Measurements from ENCODE around the gene OBSCN.

OBSCN gene

DNA sequence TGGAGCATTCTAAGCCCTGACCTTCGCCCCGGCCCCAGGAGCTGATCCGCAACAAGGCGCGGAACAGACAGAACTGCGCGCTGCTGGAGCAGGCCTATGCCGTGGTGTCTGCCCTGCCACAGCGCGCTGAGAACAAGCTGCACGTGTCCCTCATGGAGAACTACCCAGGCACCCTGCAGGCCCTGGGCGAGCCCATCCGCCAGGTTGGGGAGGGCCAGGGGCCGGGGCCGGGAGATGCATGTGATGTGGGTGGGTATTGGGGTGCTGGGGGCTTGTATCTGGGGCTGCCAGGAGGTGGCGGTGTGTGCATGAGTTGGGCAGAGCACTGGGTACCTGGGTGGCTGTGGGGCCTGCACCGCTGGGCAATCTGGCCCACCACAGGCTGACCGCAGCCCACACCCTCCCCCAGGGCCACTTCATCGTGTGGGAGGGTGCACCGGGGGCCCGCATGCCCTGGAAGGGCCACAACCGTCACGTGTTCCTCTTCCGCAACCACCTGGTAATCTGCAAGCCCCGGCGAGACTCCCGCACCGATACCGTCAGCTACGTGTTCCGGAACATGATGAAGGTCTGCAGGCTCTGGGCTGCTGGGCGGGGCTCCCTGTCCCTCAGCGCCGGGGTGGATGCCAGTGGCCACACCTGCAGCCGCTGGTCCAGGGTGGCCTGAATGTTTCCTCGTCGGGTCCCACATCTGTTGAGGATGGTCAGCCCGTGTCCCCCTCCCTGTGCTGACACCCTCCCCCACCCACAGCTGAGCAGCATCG, 133.0 kb downstream of the OBSCN start:
- H3K9me3 Mint-ChIP-seq, result peaks cover 15% of the 10 kb centered on the region
- H3K4me1 Mint-ChIP-seq (ENCODE audit: low read depth), result no peaks in the 10 kb centered on the region
- H3K4me3 Mint-ChIP-seq, result no peak overlapping the region
- no peaks in the 10 kb centered on the region for H3K27me3 Mint-ChIP-seq (ENCODE audit: low read depth)
- peaks cover 3% of the 10 kb centered on the region for H3K36me3 Mint-ChIP-seq (ENCODE audit: low read depth)
- H3K27ac Mint-ChIP-seq, result no peak overlapping the region

DNA sequence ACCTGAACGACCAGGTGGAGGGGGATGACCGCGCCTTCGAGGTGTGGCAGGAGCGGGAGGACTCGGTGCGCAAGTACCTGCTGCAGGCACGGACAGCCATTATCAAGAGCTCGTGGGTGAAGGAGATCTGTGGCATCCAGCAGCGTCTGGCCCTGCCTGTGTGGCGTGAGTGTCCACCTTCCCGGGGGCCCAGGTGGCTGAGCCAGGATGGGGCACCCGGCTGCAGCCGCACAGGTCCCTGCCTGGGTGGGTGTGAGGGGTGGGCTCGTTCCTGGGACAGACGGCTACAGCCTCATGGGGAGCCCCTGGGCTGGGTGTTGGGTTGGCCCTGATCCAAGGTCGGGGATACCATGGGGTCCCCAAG, 133.6 kb downstream of the OBSCN start:
- no peak overlapping the region for H3K4me3 Mint-ChIP-seq
- peaks cover 15% of the 10 kb centered on the region for H3K9me3 Mint-ChIP-seq
- H3K4me1 Mint-ChIP-seq (ENCODE audit: low read depth), result no peaks in the 10 kb centered on the region
- no peak overlapping the region for H3K27ac Mint-ChIP-seq
- H3K27me3 Mint-ChIP-seq (ENCODE audit: low read depth), result no peaks in the 10 kb centered on the region
- peaks cover 3% of the 10 kb centered on the region for H3K36me3 Mint-ChIP-seq (ENCODE audit: low read depth)

DNA sequence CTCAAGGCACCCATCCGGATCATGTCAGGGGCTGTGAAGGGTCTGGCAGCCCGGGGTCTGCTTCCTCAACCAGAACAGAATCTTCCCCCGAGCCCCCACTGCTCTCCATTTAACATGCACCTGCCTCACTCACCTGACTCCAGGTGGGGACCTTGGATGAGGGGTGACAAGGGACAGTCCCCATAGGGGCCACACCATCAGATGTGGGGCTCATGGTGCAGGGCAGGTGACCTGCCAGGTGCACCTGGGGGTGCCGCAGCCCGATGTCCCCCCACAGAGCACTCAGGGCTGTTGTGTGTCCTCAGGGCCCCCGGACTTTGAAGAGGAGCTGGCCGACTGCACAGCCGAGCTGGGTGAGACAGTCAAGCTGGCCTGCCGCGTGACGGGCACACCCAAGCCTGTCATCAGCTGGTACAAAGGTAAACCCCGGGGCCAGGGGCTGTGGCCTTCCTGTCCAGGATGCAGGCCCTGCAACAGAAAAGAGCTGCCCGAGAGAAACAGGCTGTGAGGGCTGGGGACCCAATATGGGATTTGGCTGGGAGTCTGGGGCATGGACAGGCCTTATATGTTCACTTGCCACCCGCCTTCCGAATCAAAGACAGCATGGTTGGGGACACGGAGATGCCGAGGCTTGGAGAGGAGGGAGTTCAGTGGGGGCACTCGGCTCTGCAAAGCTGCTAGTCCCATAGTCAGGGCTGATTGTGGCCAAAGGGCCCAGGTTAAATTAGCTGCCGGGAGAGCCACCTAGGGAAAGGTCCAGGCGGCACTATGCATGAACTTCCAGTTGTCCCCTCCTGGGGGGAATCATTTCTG, 134.2 kb downstream of the OBSCN start:
- no peak overlapping the region for H3K27ac Mint-ChIP-seq
- H3K4me1 Mint-ChIP-seq (ENCODE audit: low read depth), result no peaks in the 10 kb centered on the region
- peaks cover 3% of the 10 kb centered on the region for H3K36me3 Mint-ChIP-seq (ENCODE audit: low read depth)
- peaks cover 15% of the 10 kb centered on the region for H3K9me3 Mint-ChIP-seq
- H3K27me3 Mint-ChIP-seq (ENCODE audit: low read depth), result no peaks in the 10 kb centered on the region
- no peak overlapping the region for H3K4me3 Mint-ChIP-seq

DNA sequence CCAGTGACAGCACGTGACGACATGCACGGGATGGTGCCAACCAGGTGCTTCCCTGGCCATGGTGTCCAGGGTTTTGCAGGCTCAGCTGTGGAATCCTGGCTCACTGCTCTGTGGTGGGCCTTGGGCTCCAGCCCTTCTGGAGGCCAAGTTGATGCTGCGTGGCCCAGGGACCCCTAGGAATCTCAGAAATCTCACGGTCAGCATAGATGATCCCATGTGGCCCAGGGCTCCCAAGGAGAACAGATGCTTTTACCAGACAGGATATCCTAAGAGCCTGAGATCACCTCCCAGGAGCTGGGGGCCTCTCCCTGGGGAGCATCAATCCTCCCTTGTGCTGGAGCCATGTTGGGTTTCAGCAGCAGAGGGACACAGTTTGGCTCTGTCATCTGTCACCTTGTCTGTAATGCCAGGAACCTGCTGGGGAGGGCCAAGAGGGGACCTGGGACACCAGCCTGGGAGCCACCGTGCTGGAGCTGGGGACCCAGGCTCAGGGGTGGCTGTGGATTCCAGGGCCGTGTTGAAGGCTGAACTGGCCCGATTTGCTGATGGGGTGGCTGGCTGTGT, 134.9 kb downstream of the OBSCN start:
- H3K36me3 Mint-ChIP-seq (ENCODE audit: low read depth), result peaks cover 3% of the 10 kb centered on the region
- no peaks in the 10 kb centered on the region for H3K4me1 Mint-ChIP-seq (ENCODE audit: low read depth)
- peaks cover 15% of the 10 kb centered on the region for H3K9me3 Mint-ChIP-seq
- no peak overlapping the region for H3K4me3 Mint-ChIP-seq
- H3K27me3 Mint-ChIP-seq (ENCODE audit: low read depth), result no peaks in the 10 kb centered on the region
- H3K27ac Mint-ChIP-seq, result no peak overlapping the region

DNA sequence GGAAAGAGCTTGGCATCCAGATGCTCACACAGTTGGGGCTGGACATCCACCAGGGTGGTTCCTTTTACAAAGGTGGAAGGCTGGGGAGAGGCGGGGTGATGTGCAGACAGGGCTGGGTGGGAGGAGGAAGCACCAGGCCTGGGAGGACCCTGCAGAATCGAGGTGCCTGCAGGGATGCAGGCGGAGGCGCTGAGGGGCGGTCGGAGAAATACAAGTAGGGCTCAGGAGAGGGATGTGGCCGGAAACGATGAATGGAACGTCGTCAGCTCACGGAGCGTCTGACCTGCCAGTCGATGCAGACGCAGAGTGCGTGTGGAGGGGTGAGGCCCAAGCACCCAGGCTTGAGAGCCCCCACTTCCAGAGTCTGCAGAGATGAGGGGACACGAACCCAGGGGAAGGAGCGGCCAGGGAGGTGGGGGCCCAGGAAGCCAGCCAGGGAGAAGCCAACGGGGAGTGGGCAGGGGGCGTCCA, 135.4 kb downstream of the OBSCN start:
- H3K27ac Mint-ChIP-seq, result no peak overlapping the region
- H3K4me1 Mint-ChIP-seq (ENCODE audit: low read depth), result no peaks in the 10 kb centered on the region
- peaks cover 15% of the 10 kb centered on the region for H3K9me3 Mint-ChIP-seq
- H3K36me3 Mint-ChIP-seq (ENCODE audit: low read depth), result peaks cover 3% of the 10 kb centered on the region
- no peak overlapping the region for H3K4me3 Mint-ChIP-seq
- no peaks in the 10 kb centered on the region for H3K27me3 Mint-ChIP-seq (ENCODE audit: low read depth)

DNA sequence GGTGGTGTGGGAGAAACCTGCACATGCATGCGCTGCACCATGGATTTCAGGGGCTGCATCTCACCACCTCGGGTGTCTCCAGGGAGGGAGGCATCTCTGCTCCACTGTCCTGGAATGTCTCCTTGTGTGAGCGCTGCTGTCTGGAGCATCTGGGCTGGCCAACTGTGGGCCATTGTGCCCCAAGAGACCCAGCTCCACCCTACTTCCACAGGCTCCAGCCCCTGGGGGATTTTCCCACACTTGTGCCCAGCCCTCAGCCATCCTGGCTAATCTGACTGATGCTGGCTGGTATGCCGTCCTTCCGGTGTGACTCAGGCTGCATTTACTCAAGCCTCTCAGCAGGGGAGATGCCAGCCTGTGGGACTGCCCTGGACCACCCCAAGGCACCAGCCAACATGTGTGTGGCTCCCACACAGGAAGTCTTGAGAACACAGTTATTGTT, 136.8 kb downstream of the OBSCN start:
- Mint-ChIP-seq H3K4me3 (no peak overlapping the region), H3K36me3 (ENCODE audit: low read depth) (peaks cover 3% of the 10 kb centered on the region), H3K9me3 (peaks cover 15% of the 10 kb centered on the region), H3K27me3 (ENCODE audit: low read depth) (no peaks in the 10 kb centered on the region), H3K4me1 (ENCODE audit: low read depth) (no peaks in the 10 kb centered on the region), H3K27ac (no peak overlapping the region)

DNA sequence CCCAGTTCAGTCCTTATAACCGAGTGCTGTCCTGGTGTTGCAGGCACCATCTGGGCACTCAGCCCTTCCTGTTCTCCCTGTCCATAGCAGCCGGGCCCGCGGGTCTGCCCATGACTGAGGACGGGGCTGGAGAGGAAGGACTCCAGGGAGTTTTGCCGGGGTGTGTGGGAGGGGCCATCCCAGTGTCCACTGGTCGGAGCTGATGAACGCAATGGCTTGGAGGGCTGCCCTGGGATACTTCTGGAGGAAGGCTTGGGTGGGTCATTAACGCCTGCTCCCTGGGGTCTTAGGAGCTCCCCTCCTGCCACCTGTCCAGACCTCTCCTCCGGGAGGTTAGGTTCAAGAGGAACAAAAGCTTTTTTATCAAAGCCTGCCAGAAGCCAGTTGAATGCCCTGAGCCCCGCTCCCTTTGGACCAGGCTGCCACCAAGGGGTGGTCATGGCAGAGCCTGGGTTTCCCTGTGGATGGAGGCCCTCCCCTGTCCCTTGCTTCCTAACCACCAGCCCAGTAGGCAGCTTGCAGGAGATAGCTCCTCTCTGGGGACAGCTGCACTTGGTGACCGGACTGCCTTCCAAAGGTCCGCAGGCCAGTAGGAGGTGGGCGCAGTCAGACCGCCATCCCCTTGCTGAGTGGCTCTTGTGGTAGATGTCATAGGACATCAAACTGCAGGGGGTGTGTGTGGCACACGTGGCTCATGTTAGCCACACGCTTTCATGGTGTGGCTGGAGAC, 137.5 kb downstream of the OBSCN start:
- Mint-ChIP-seq H3K36me3 (ENCODE audit: low read depth) (peaks cover 3% of the 10 kb centered on the region), H3K9me3 (peaks cover 15% of the 10 kb centered on the region), H3K4me1 (ENCODE audit: low read depth) (no peaks in the 10 kb centered on the region)

DNA sequence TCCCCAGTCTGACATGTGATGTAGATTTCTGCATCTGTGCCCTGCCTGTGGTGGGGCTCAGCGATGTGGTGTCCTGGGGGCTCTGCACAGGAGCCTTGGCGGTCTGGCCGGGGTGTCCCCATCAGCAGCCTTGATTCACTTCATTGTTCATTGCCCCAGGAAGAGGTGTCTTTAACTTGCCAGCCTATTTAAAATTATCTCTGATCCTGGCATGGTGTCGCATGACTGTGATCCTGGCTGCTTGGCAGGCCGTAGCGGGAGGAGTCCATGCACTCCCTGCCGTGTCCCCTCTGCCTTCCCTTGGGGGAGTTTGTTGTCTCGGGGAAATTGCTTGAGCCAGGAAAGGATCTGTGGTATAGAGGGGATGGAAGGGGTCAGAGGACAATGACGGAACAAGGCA, 138.9 kb downstream of the OBSCN start:
- H3K4me1 Mint-ChIP-seq (ENCODE audit: low read depth), result no peaks in the 10 kb centered on the region
- H3K27me3 Mint-ChIP-seq (ENCODE audit: low read depth), result no peaks in the 10 kb centered on the region
- peaks cover 15% of the 10 kb centered on the region for H3K9me3 Mint-ChIP-seq
- no peak overlapping the region for H3K27ac Mint-ChIP-seq
- no peak overlapping the region for H3K4me3 Mint-ChIP-seq
- peaks cover 3% of the 10 kb centered on the region for H3K36me3 Mint-ChIP-seq (ENCODE audit: low read depth)

More for the DNA sequence above, 137.5 kb downstream of the OBSCN start:
- no peak overlapping the region for H3K27ac Mint-ChIP-seq
- no peak overlapping the region for H3K4me3 Mint-ChIP-seq
- no peaks in the 10 kb centered on the region for H3K27me3 Mint-ChIP-seq (ENCODE audit: low read depth)

DNA sequence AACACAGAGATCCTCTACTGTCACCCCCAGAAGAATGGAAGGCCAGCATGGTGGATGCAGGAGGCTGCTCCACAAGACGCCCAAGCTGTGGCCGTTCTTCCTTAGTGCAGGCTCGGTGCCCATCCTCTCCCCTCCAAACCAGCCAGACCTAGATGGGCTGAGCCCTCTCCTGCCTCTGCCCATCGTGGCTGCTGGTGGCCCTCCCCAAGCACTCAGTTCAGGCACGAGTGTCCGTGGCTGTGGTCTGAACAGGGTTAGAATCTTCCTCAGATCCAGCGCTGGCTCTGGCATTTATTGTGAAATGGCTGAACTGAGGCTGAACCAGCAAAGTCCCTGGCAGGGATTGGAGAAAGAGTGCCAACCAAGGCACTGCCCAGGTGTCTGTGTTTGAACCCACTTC, 139.3 kb downstream of the OBSCN start:
- H3K4me1 Mint-ChIP-seq (ENCODE audit: low read depth), result no peaks in the 10 kb centered on the region
- H3K27me3 Mint-ChIP-seq (ENCODE audit: low read depth), result no peaks in the 10 kb centered on the region
- no peak overlapping the region for H3K4me3 Mint-ChIP-seq
- peaks cover 3% of the 10 kb centered on the region for H3K36me3 Mint-ChIP-seq (ENCODE audit: low read depth)
- no peak overlapping the region for H3K27ac Mint-ChIP-seq
- H3K9me3 Mint-ChIP-seq, result peaks cover 15% of the 10 kb centered on the region

DNA sequence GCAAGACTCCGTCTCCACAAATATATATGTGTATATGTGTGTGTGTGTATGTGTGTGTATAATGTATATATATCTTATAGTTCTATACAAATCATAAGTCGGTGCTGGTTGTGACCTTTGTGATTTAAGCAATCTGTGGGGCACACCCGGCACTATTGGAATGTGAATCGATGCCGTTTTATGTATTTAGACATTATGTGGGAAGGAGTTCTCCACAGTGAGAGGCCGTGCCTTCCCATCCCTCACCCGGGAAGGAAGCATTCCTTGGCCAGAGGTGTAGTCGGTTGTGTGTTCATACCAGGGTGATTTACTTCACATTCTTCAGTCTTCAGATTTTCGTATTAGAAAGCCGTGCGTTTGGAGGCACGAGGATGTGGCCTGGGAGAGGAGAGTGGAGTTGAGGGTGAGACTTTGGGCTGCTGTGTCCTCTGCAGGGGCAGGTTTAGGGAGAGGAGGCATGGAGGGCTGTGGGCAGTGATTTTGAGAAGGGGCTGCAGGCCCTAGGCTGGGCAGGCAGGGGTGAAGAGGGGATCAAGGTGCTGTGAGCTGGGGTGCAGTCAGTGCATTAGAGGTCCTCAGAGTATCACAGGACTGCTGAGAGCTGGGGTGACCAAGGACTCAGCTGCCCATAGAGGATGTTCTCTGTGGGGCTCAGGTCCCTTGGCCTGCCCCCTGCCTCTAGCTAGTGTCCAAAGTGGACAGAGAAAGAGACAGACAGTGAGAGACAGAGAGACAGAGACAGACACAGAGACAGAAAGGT, 141.0 kb downstream of the OBSCN start:
- Mint-ChIP-seq H3K27ac (no peak overlapping the region), H3K27me3 (ENCODE audit: low read depth) (no peaks in the 10 kb centered on the region), H3K36me3 (ENCODE audit: low read depth) (no peaks in the 10 kb centered on the region), H3K9me3 (peaks cover 5% of the 10 kb centered on the region), H3K4me1 (ENCODE audit: low read depth) (no peaks in the 10 kb centered on the region), H3K4me3 (no peak overlapping the region)

DNA sequence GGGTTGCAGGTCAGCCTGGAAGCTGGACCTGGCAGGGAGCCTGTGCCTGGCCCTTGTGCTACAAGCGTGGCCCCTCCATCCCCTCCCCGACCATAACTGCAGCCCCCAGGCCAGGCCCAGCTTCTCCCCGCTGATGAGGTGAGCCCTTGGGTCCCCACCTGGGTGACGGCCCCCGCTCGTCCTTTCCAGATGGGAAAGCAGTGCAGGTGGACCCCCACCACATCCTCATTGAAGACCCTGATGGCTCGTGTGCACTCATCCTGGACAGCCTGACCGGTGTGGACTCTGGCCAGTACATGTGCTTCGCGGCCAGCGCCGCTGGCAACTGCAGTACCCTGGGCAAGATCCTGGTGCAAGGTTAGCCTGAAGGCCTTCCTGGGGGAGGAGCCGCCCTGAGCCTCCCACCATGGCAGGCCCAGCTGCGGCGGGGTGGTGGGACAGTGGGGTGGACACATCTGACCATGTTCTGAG, 141.9 kb downstream of the OBSCN start:
- Mint-ChIP-seq H3K9me3 (no peaks in the 10 kb centered on the region), H3K27ac (no peak overlapping the region), H3K27me3 (ENCODE audit: low read depth) (no peaks in the 10 kb centered on the region), H3K36me3 (ENCODE audit: low read depth) (no peaks in the 10 kb centered on the region), H3K4me3 (no peak overlapping the region), H3K4me1 (ENCODE audit: low read depth) (no peaks in the 10 kb centered on the region)

DNA sequence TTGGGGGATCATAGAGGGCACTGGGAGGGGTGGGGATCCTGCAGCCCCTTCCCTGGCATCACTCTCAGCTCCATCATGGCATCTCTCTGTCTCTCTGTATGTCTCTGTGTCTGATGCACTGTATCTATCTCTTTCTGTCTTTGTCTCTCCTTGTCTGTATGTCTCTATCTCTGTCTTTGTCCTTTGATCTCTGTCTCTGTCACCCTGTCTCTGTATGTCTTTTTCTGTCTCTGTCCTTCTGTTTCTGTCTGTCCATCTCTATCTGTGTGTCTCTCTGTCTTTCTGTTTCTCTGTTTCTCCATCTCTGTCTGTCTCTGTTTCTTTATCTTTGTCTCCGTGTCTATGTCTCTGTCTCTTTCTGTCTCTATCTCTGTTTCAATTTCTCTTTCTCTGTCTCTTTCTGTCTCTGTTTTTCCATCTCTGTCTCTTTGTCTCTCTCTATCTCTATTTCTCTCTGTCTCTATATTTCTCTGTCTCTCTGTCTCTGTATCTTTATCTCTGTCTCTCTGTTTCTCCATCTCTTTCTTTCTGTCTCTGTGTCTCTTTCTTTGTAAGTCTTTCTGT, 142.4 kb downstream of the OBSCN start:
- Mint-ChIP-seq H3K4me3 (no peak overlapping the region), H3K9me3 (no peaks in the 10 kb centered on the region), H3K36me3 (ENCODE audit: low read depth) (no peaks in the 10 kb centered on the region), H3K27ac (no peak overlapping the region), H3K27me3 (ENCODE audit: low read depth) (no peaks in the 10 kb centered on the region), H3K4me1 (ENCODE audit: low read depth) (no peaks in the 10 kb centered on the region)

DNA sequence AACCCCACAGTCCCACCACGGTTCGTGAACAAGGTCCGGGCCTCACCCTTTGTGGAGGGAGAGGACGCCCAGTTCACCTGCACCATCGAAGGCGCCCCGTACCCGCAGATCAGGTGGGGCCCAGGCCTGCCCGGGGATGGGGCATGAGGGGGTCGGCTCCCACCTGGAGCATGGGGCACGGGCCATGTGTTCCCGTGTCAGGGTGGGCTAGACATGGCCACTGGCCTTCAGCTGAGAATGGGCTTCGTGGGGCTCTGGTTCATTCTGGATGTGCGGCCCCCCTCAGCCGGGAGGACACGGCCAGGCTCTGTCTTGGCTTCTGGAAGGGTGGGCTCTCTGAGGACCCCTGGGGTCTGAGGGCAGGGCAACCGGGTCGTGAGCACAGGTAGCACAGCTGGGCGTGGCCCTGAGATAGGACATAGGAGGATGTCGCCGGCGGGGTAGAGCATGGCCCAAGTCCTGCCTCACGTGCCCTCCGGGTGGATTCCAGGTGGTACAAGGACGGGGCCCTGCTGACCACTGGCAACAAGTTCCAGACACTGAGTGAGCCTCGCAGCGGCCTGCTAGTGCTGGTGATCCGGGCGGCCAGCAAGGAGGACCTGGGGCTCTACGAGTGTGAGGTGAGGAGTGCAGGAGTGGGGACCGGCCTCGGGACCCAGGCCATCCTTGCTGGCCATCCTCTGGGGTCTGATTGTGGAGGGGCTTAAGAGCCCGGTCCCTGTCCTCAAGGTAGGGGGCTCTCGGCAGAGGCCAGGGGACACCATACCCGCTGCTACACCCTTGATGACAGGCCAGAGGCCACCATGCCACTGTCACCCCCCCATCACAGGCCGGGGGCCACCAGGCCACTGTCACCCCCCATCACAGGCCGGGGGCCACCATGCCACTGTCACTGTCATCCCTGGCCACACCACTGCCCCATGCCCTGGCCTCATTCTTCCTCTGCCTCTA, 143.3 kb downstream of the OBSCN start:
- no peaks in the 10 kb centered on the region for H3K9me3 Mint-ChIP-seq
- H3K4me3 Mint-ChIP-seq, result no peak overlapping the region
- no peaks in the 10 kb centered on the region for H3K27me3 Mint-ChIP-seq (ENCODE audit: low read depth)
- no peak overlapping the region for H3K27ac Mint-ChIP-seq
- H3K4me1 Mint-ChIP-seq (ENCODE audit: low read depth), result no peaks in the 10 kb centered on the region
- H3K36me3 Mint-ChIP-seq (ENCODE audit: low read depth), result no peaks in the 10 kb centered on the region
